A673 (cell line): ENCODE results near the gene AGMO.

ENCODE experiments used
- EZH2 ChIP-seq: fragments of 200-600 bp; sonication (generic); IDR thresholded peaks from 2 replicates; pipeline ENCODE4 v1.6.1; 2017; ENCODE audit warnings: borderline replicate concordance, low read depth, mild to moderate bottlenecking, mixed read lengths, antibody characterized with exemption, low read length; ENCODE audit not compliant: poor library complexity, severe bottlenecking
- TF ChIP-seq, protein P1 (sequence below): fragments of 300-800, 200-600 bp; sonication (generic); conservative IDR thresholded peaks from 2 replicates; pipeline ENCODE4 v1.5.1; 2017; ENCODE audit warnings: low read depth, mild to moderate bottlenecking, antibody characterized with exemption, low read length, moderate library complexity, mixed read lengths

DNA sequence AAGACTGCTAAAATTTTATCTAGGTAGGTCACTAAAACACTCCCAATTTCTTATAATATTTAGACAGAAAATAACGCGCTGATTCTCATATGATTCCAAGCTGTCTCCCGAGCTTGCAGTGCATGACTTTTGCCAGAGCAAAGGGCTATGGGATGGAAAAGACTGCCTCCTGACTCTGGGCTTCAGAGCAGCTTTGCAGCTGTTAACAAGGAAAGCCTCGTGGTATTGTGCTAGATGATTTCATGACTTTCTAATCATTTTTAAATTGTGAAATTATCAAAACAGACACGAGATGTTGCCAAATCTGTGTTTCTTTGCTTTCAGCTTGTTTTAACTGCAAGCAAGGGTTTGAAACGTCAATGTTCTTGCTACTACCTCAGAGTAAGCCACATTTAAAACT is 238.3 kb downstream of the AGMO start:
- TF ChIP-seq, protein P1, sequence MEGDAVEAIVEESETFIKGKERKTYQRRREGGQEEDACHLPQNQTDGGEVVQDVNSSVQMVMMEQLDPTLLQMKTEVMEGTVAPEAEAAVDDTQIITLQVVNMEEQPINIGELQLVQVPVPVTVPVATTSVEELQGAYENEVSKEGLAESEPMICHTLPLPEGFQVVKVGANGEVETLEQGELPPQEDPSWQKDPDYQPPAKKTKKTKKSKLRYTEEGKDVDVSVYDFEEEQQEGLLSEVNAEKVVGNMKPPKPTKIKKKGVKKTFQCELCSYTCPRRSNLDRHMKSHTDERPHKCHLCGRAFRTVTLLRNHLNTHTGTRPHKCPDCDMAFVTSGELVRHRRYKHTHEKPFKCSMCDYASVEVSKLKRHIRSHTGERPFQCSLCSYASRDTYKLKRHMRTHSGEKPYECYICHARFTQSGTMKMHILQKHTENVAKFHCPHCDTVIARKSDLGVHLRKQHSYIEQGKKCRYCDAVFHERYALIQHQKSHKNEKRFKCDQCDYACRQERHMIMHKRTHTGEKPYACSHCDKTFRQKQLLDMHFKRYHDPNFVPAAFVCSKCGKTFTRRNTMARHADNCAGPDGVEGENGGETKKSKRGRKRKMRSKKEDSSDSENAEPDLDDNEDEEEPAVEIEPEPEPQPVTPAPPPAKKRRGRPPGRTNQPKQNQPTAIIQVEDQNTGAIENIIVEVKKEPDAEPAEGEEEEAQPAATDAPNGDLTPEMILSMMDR = no peak
- no peak for TF ChIP-seq EZH2
